GM18511 (cell line): ENCODE measurements around the gene ATXN3L.
"Not testable (repeated sequence)": the region's sequence is repeated elsewhere in the genome, so short reads cannot be mapped to it uniquely, and the experiment has no call there.

Experiments
- ATAC-seq: cut with Tn5 transposase; IDR thresholded peaks from one replicate; pipeline ENCODE4 v1.9.1; 2021; ENCODE audit warnings: mild to moderate bottlenecking, moderate library complexity; ENCODE audit not compliant: unreplicated experiment

Gene ATXN3L

DNA sequence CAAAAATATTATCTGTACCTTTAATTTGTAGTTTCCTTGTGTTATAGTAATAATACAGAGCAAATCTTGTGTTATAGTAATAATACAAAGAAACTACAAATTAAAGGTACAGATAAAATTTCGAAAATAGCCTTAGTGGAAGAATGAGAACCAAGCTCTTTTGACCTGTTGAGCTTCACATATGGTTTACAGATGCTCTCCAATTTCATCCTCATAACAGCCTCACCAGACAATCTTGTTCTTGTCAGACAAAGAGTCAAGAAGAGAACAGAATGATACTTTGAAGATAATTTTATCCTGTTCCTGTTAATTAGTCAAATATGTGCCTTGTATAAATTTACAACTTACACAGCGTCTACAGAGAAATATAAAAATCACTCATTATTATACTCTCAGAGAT, 12.8 kb downstream of the ATXN3L start:
- ATAC-seq: no peak

DNA sequence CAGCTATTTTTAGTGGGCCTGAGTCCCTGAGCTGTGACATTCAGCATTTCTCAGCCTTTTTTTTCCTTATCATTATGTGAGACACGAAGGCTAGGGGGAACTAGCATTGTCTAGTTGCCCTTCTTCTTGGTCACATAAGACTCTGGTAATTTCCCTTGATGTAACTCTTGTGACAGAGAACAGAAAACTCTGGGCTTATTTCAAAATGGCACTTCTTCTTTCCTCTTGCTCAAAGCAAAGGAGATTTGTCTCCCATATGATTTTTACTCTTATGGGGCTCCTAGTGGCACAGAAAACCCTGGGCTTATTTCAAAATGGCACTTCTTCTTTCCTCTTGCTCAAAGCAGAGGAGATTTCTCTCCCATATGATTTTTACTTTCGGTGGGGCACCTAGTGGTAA, 14.7 kb downstream of the ATXN3L start:
- ATAC-seq: no peak

DNA sequence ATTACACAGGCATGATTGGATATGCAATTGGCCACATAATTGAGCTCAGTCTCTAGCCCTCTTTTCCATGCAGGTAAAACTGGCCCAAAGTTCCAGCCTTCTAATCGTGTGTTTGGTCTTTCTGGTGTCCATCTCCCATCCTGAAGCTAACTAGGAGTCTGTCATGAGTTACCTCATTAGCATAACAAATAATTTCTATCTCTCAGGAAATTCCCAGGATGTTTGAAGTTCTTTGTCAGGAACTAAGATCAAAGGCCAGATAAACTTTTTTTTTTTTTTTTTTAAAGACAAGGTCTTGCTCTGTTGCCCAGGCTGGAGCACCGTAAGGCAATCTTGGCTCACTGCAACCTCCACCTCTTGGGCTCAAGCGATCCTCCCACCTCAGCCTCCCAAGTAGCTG, 15.8 kb downstream of the ATXN3L start:
- ATAC-seq: no peak

DNA sequence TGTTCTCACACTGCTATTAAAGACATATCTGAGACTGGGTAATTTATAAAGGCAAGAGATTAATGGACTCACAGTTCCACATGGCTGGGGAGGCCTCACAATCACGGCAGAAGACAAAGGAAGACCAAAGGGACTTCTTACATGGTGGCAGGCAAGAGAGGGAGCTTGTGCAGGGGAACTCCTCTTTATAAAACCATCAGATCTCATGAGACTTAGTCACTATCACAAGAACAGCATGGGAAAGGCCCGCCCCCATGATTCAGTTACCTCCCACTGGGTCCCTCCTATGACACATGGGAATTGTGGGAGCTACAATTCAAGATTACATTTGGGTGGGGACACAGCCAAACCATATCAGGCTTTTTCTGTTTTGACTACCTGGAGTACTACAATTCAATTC, 16.6 kb downstream of the ATXN3L start:
- ATAC-seq: not testable (repeated sequence)

DNA sequence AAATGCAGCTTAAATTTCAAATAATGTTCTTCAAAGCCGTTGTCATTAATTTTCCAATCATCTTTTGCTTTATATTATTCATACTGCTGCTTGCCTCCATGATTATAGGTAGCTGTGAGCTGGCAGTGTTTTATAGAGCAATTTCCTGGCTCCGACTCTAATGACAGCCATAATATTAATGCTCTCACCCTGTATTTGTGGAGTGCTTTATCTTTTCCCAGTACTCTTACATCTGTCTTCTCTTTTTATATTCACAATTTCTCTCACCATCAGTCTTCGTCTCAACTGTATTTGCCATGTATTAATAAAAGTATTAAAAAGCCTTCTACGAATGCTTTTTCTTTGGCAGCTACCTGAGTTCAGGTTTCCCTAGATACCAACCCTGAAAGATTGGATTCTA, 21.0 kb downstream of the ATXN3L start:
- no peak for ATAC-seq

DNA sequence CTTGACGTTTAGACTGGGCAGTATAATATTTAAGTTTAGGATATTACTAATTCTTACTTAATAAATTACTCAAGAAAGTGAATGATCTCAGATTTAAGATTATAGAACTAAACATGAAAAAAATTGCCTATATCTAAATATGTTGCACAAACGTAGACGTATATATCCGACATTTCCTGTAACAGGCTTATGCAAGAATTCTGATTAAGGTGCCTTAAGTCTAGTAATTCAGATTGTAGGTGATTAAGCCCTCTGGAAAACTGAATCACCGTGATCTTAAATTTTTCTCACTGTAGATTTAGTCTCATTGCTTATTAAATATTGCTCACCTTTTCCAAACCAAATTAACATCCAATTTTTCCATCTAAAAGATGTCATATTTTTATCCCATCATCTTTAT, 24.0 kb downstream of the ATXN3L start:
- ATAC-seq: no peak

DNA sequence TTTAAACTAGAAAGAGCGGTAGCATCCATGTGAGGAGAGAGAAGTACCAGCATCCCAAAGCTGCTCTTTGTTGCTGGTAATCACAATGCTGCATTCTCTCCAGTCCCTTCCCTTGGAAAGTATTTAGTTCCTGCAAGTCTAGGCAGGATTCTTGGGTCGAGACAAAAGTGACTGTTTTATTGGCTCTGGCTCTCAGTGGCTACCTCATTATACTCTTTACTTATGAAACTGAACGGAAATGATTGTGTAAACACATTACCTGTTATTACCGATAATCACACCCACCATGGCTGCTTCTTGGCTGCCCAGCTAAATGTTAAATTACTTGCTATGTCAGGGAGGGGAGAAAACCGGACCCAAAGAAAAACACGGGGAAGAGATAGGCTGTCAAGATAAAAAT, 26.2 kb downstream of the ATXN3L start:
- no peak for ATAC-seq

DNA sequence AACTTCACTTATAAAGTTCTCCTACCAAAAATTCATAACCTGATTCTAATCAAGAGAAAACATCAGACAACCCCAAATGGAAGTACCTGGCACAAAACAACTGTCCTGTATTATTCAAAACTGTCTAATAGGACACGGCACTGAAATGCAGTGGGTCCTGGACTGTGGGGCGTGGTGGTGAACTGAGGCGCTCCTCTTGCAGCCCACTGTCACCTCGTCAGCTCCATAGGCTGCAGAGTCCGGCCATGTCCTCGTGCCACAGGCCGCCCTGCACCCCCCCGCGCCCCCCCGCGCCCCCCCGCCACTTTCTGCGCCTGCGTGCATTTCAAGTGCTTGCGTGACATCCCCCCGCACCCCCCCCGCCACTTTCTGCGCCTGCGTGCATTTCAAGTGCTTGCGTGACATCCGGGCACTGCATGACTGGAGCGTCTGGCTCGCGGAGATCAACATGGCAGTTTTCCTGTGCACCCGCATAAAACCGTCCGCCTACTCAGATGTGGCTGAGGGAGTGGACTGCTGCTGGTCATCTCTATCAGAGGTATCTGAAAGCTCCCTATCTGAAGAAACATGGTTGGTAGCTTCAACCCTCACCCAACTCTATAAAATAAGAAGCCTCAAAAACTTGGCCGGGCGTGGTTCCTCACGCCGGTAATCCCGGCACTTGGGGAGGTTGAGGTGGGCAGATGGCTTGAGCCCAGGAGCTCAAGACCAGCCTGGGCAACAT, 28.8 kb downstream of the ATXN3L start:
- no peak for ATAC-seq

DNA sequence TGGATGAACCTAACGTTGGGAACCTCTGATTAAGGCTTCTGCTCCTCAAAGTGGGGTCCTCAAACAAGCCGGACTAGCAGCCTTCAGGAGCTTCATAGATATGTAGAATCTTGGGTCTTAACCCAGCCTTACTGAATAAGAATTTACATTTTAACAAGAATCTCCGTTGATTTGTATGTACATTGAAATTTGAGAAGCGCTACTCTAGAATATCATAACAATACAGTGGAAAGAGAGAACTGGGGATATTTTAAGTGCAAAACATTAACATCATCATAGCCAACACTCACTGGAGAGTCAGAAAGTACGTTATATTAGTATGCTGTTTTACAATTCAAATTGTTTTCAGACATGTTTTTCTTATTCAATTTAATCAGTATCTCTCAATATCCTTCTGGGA, 31.2 kb downstream of the ATXN3L start:
- ATAC-seq: no peak

DNA sequence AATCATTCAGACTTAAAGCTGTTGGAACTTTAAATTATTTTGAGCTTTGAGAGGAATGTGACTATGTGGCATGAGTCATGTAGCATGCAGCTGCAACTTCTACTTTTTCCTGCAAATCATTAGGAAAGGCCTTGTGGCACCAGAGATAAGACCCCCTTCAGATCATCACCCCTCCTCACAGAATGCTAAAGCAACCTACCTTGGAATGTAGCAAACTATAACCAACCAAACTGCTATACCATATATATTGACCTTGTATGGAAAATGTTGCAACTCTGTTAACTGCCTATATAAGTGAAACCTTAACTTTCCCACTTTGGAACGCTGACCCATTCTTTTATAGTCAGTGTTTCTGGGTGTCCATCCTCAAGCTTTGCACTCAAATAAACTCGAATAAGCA, 32.0 kb downstream of the ATXN3L start:
- no peak for ATAC-seq

DNA sequence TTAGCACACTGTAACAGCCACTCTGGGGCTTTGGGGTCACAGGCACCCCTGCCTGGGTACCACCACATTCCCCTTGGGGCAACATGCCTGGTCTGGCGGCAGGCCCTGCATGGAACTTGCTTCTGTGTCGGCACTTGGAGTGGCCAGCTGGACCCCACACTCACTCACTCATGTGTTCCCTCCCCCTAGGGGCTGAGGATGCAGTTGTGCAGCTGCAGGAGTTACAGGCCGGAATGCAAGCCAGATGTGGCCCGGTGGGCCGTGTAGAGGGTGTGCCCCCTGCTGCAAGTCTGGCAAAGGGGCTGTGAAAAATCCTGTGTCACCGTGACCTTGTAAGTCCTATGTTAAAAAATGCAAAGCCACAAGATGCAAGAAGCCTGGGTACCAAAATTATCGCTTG, 34.2 kb downstream of the ATXN3L start:
- no peak for ATAC-seq

DNA sequence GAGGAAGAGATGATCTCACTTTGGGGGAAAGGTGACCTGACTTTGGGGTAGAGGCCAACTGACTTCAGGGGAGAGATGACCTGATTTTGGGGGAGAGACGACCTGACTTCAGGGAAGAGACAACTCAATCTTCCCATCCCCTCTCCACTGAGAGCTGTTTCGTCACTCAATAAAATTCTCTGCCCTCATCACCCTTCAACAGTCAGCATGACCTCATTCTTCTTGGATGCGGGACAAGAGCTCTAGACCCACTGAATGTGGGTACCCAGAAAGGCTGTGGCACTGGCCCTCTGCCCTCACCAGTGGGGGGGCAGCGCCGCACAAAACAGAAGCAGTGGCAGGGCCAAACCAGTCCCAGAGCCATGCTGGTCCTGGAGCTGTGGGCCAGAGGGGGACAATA, 34.6 kb downstream of the ATXN3L start:
- no peak for ATAC-seq

DNA sequence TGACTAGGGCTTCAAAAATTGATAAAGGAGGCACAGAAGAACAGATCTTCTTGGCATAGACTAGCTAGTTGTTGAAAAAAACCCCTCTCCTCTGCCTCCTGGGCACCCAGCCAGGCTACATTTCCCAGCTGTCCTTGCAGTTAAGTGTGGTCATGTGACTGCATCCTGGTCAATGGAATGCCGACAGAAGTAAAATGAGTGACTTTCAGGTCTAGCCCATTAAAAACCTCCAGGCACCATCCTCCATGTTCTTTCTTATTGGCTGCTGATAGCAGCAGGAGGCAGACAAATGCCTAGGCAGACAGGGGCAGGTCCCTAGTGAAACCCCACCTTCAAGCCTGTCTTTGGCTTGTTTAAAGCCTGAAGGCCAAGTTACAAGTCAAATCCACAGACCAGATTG, 35.3 kb downstream of the ATXN3L start:
- ATAC-seq: no peak

DNA sequence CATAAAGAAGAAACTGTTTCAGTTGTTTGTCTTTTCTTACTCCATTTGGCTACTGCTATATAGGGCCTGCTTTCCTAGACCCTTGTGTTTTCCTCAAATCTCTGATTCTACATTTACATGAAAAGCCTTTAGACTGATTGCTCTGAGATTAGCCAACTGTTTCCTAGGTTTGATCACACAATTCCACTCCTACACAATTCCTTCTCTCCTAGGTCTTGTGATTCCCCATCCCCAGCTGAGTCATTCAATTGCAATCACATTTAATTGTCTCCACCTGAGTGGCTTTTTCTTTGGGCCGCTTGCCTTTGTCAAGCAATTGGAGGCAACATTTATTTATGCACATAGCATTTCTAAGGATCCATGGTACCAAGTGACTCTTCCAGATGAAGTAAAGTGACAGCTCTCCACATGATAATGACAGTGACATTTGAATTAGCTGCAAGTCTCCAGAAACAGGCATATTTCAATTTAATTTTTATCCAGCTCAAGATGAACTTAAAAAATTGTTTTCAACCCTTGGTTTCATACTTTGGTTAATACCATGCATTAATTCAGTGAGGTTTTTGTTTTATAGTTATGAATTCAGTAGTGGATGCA, 35.8 kb downstream of the ATXN3L start:
- ATAC-seq: no peak

DNA sequence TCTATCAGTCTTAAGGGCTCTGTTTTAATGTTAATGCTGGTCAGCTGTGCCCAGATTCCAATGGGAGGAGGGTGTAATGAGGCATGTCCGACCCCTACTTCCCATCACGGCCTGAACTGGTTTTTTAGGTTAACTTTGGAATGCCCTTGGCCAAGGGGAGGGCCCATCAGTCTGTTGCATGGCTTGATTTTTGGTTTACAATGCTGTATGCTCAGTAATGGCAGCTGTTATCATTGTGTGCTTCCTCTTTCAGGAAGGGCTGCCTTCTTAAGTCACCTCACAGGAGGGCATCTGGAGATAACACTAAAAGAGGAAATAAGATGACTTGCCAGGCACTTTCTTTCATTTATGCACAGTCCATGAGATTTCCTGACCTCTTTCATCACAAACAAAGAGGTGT, 36.3 kb downstream of the ATXN3L start:
- no peak for ATAC-seq

DNA sequence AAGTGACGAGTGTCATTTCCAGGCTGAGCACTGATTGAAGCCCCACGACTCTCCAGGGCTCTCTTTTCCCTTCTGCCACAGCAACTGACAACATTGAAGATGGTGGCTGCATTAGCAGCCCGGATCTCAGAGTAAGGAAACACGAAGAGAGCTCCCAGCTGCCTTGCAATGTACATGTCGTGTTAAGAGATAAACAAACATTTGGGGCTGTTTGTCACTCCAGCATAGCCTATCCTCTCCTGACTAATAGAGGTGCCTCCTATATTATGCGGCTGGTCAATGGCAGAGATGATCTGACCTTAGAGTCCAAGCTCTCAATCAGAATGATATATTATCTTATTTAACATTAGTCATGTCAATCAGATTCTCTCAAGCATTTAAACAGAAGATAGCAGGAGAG, 38.6 kb downstream of the ATXN3L start:
- no peak for ATAC-seq

DNA sequence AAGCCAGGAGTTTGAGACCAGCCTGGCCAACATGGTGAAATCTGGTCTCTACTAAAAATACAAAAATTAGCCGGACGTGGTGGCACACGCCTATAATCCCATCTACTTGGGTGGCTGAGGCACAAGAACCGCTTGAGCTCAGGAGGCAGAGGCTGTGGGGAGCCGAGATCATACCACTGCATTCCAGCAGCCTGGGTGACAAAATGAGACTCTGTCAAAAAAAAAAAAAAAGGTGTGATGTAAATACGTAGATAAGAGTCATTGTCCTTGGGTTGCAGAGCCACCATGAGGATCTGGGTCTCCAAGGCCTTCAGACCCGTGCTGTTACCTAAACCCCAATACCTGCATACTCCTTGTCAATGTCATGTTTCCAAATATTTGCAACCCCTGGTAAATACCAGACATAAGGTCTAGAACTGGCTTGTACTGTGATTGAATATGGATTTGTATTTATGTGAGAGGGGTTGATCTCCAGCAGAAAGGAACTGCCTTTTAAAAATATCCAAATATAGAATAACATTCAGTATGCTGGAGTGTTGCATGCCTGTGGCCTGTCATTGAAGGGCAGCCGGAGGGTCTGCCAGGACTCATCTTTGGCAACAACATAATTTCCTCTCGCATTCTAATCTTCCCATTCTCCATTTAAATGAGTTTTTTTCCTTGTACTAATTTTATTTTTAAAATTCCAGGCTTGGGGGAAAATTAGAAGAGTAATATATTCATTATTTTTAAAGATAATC, 40.4 kb downstream of the ATXN3L start:
- ATAC-seq: no peak

DNA sequence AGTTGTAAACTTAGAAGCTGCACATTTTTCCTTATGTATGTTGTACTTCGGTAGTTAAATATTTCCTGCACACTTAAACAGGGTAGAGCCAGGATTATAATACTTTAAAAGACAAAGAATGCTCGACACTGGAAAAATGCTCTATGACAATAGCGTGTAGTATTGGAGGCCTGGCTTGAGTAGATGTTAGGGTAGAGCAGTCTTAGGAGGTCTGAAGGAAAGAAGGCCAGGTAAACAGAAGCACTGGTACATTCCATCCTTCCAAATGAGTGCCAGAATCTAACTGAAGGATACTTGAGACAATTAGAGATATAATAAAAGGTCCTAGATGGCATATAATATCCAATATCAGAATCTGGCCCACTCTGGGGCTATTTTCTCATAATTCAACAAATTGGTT, 42.3 kb downstream of the ATXN3L start:
- no peak for ATAC-seq

DNA sequence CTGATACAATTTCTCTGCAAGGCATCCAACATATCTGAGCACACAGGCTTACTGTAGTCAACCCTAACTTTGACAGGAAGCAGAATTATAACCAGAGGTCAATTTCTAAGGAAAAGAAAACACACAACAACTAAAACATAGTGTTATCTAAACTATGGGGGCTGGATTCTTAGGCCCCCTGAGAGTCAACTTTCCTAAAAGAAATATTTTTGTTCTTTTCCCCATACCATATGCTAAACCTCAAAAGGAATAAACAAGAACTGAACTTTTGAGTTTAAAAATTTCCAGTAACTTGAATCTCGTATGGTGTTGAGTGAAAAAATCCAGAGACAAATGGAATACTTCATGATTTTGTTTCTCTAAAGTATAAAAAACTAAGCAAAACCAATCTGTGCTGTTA, 42.9 kb downstream of the ATXN3L start:
- ATAC-seq: no peak

DNA sequence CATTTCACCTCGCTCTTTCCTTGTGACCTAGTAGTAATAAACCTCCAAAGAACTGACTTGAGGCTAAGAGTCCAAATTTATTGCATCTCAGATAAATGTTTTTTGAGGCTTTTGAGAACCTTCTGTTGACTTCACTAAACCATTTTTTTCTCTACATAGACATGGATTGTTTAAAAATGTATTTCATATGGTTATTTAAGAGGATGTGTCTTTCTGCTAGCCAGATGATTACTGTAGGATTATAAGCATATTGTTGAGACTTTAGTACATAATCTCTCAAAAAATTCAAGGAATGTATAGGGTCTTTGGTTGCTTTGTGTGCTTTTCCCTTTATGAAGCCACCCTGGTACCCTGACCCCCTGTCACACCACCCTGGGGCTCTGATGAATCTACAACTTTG, 44.8 kb downstream of the ATXN3L start:
- no peak for ATAC-seq

DNA sequence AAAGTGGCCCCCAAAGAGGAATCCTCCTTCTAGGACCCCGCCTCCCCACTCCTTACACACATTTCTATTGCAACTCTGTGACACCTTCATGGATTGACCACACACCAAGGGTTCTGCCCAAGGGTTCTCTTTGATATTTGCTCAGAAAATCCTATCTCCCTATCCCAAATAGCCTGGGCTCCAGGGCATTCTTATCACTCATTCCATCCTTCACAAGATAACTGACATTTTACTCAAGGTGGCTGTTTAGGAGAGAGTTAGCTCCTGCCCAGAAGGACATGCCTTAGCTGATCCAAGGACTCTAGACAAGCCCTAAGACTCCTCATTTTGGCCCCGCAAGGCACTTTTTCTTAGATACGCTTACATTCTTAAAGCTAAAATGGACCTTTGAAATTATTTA, 47.4 kb downstream of the ATXN3L start:
- ATAC-seq: no peak

DNA sequence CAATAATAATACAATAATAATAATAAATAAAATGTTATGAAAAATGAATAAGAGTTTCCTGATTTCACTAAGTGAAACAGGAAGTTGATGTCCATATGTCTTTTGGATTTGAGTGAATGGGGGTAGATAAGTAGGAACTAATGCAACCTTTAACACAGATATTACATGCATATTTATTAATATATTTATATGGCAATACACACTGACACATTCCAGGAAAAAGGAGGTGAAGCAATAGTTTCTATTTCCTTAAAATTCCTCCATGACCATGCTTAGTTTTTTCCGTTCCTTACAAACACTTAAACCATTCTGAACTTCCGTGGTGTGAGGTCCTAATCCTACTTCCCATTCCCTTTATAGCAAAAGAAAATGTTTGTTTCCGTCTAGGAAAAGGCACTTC, 48.3 kb downstream of the ATXN3L start:
- ATAC-seq: no peak
